Renal pelvis (tissue), 12 donors: ENCODE measurements around the gene BAZ2B. TPM values are rescaled to one million over a fixed set of nuclear protein-coding genes. Genes with fewer than 3 reads are reported as not detected.
A peak's percentile ranks its signal among the peaks of the same experiment; 100 is the strongest.
"Not testable (repeated sequence)": the region's sequence is repeated elsewhere in the genome, so short reads cannot be mapped to it uniquely, and the experiment has no call there.

Source experiments
- DNase-seq: peaks from one replicate; pipeline ENCODE4 v3.0.0-alpha.2; 2013
- long read RNA-seq, 16 experiments: transcript quantifications; one replicate each; lab custom pipeline, GENCODE V29; 2026
- polyA plus RNA-seq, 3 donors: library from polyadenylated mRNA; unstranded; fragments of 120-200 nt; gene quantifications; one replicate each; pipeline ENCODE4 v1.2.1, GENCODE V29; 2013; ENCODE audit not compliant: insufficient read length in 3 of 3

BAZ2B gene
- 10 to 100 TPM; 71.4 to 83.8 (median 77.0) TPM for polyA plus RNA-seq
- long read RNA-seq, donor 1, result 0 reads
- long read RNA-seq, donor 2, result 0 reads
- long read RNA-seq, donor 3, result 0 reads
- long read RNA-seq, donor 4, result 0 reads
- long read RNA-seq, donor 5, result 0 reads
- long read RNA-seq, donor 6, result 0 reads
- long read RNA-seq, donor 7, partial matches to known transcripts, result 0 of 1 reads
- long read RNA-seq, donor 7, other reads (novel, unspliced or antisense), result 0 of 1 reads
- long read RNA-seq, donor 8, result 0 reads
- long read RNA-seq, donor 9, partial matches to known transcripts, result 19 of 19 reads
- long read RNA-seq, donor 9, other reads (novel, unspliced or antisense), result 0 of 19 reads
- long read RNA-seq, donor 10, partial matches to known transcripts, result 6 of 6 reads
- long read RNA-seq, donor 10, other reads (novel, unspliced or antisense), result 0 of 6 reads
- long read RNA-seq, donor 11, result 0 reads
- long read RNA-seq, donor 12, result 0 reads
- long read RNA-seq, donor 13, partial matches to known transcripts, result 0 of 1 reads
- long read RNA-seq, donor 13, other reads (novel, unspliced or antisense), result 0 of 1 reads
- long read RNA-seq, donor 14, result 0 reads
- long read RNA-seq, donor 15, partial matches to known transcripts, result 13 of 14 reads
- long read RNA-seq, donor 15, other reads (novel, unspliced or antisense), result 0 of 14 reads
- long read RNA-seq, donor 16, result 0 reads

- DNase-seq, result peak; percentile 72
Measured at GRCh38 chr2:159616286-159616701, at the start of gene BAZ2B. BAZ2B (minus strand) TSS chr2:159616548; CDS start chr2:159478719, 137,829 bp downstream.

- DNase-seq, result no peak
Measured at GRCh38 chr2:159661286-159661685, 44.9 kb upstream of the BAZ2B start.

GRCh38 chr2:159658881-159659873 lies 42.8 kb upstream of the BAZ2B start:
- no peak for DNase-seq

- no peak for DNase-seq
Measured at GRCh38 chr2:159653962-159654361, 37.6 kb upstream of the BAZ2B start.

- DNase-seq, result no peak
Measured at GRCh38 chr2:159651884-159652283, 35.5 kb upstream of the BAZ2B start.

- DNase-seq, result no peak
Measured at GRCh38 chr2:159650574-159650973, 34.2 kb upstream of the BAZ2B start.

GRCh38 chr2:159648643-159649042 lies 32.3 kb upstream of the BAZ2B start:
- no peak for DNase-seq

GRCh38 chr2:159647667-159648066 lies 31.3 kb upstream of the BAZ2B start:
- DNase-seq, result no peak

- no peak for DNase-seq
Measured at GRCh38 chr2:159640176-159640575, 23.8 kb upstream of the BAZ2B start.

- no peak for DNase-seq
Measured at GRCh38 chr2:159639712-159640111, 23.4 kb upstream of the BAZ2B start.

GRCh38 chr2:159639071-159639470 lies 22.7 kb upstream of the BAZ2B start:
- DNase-seq, result no peak

- no peak for DNase-seq
Measured at GRCh38 chr2:159637988-159638501, 21.7 kb upstream of the BAZ2B start.

- no peak for DNase-seq
Measured at GRCh38 chr2:159637240-159637639, 20.9 kb upstream of the BAZ2B start.

- DNase-seq, result no peak
Measured at GRCh38 chr2:159635006-159635789, 18.9 kb upstream of the BAZ2B start.

- no peak for DNase-seq
Measured at GRCh38 chr2:159633219-159633618, 16.9 kb upstream of the BAZ2B start.

GRCh38 chr2:159625628-159626027 lies 9.3 kb upstream of the BAZ2B start:
- DNase-seq, result not testable (repeated sequence)

- no peak for DNase-seq
Measured at GRCh38 chr2:159623436-159623835, 7.1 kb upstream of the BAZ2B start.

GRCh38 chr2:159622966-159623365 lies 6.6 kb upstream of the BAZ2B start:
- DNase-seq, result no peak

GRCh38 chr2:159620796-159621195 lies 4.4 kb upstream of the BAZ2B start:
- no peak for DNase-seq

- DNase-seq, result no peak
Measured at GRCh38 chr2:159617646-159618045, 1.3 kb upstream of the BAZ2B start.

GRCh38 chr2:159617100-159617499 lies 752 bp upstream of the BAZ2B start:
- DNase-seq, result no peak
